WTC11 (cell line): ENCODE measurements around the gene MRPL10. TPM values are rescaled to one million over a fixed set of nuclear protein-coding genes. Genes with fewer than 3 reads are reported as not detected.

Experiments used
- ATAC-seq: fragments of 200-7000 bp; cut with Tn5 transposase; 2 replicates; pipeline ENCODE4 v1.10.0; 2021; ENCODE audit warnings: mild to moderate bottlenecking, moderate library complexity
- CTCF ChIA-PET: fragments of 300-600 bp; sonication (Branson Sonifier 250); formaldehyde crosslinking; loops from one replicate; lab custom pipeline; 2021; ENCODE audit warnings: antibody characterized with exemption; lab: Charles Lee
- POLR2A ChIA-PET: fragments of 350-600 bp; sonication (Branson Sonifier 250); formaldehyde crosslinking; loops from one replicate; lab custom pipeline; 2021; ENCODE audit warnings: antibody characterized with exemption; lab: Charles Lee
- DNase-seq: peaks from one replicate; pipeline ENCODE4 v3.0.0; 2021; ENCODE audit warnings: low spot score
- H3K27ac Mint-ChIP-seq: 2 replicates; pipeline ENCODE4 v1.8.0; 2021; ENCODE audit warnings: mixed read lengths
- H3K27me3 Mint-ChIP-seq: 2 replicates; pipeline ENCODE4 v1.8.0; 2021; ENCODE audit warnings: low read depth, mild to moderate bottlenecking, moderate library complexity, mixed read lengths
- H3K36me3 Mint-ChIP-seq: 2 replicates; pipeline ENCODE4 v1.8.0; 2021; ENCODE audit warnings: mixed read lengths
- H3K4me1 Mint-ChIP-seq: 2 replicates; pipeline ENCODE4 v1.8.0; 2022; ENCODE audit warnings: mixed read lengths
- H3K4me3 Mint-ChIP-seq: 2 replicates; pipeline ENCODE4 v1.8.0; 2021; ENCODE audit warnings: mild to moderate bottlenecking, moderate library complexity, mixed read lengths
- H3K9me3 Mint-ChIP-seq: 2 replicates; pipeline ENCODE4 v1.8.0; 2021; ENCODE audit warnings: mixed read lengths
- AFF4 ChIP-seq: sonication (generic); formaldehyde crosslinking; IDR thresholded peaks from 2 replicates; pipeline ENCODE4 v1.8.1; 2023; ENCODE audit warnings: mild to moderate bottlenecking, missing genetic modification reagents, borderline replicate concordance
- GRHL2 ChIP-seq: fragments of 250-450 bp; sonication (Bioruptor Pico); IDR thresholded peaks from 2 replicates; pipeline ENCODE4 v1.8.0; 2022; ENCODE audit warnings: mild to moderate bottlenecking, moderate library complexity; ENCODE audit not compliant: insufficient replicate concordance, severe bottlenecking
- GTF2I ChIP-seq: fragments of 250-450 bp; sonication (Bioruptor Pico); conservative IDR thresholded peaks from 2 replicates; pipeline ENCODE4 v1.4.0; 2021; ENCODE audit warnings: mild to moderate bottlenecking
- HMGXB4 ChIP-seq: sonication (generic); formaldehyde crosslinking; IDR thresholded peaks from 2 replicates; pipeline ENCODE4 v1.8.1; 2023; ENCODE audit warnings: mild to moderate bottlenecking, moderate library complexity, missing genetic modification reagents
- NFATC4 ChIP-seq: fragments of 250-450 bp; sonication (Bioruptor Pico); IDR thresholded peaks from 2 replicates; pipeline ENCODE4 v1.9.0; 2021; ENCODE audit warnings: mild to moderate bottlenecking
- NR2C2 ChIP-seq: sonication (generic); formaldehyde crosslinking; IDR thresholded peaks from 2 replicates; pipeline ENCODE4 v1.8.0; 2022; ENCODE audit warnings: mild to moderate bottlenecking, missing genetic modification reagents
- PRRX2 ChIP-seq: fragments of 250-450 bp; sonication (Bioruptor Pico); IDR thresholded peaks from 2 replicates; pipeline ENCODE4 v1.8.0; 2021; ENCODE audit warnings: mild to moderate bottlenecking
- RORB ChIP-seq: fragments of 250-450 bp; sonication (Bioruptor Pico); IDR thresholded peaks from 2 replicates; pipeline ENCODE4 v1.9.0; 2021; ENCODE audit warnings: mild to moderate bottlenecking
- SMAD4 ChIP-seq: sonication (generic); formaldehyde crosslinking; IDR thresholded peaks from 2 replicates; pipeline ENCODE4 v1.8.0; 2022; ENCODE audit warnings: mild to moderate bottlenecking, missing genetic modification reagents
- SOX15 ChIP-seq: fragments of 250-450 bp; sonication (Bioruptor Pico); IDR thresholded peaks from 2 replicates; pipeline ENCODE4 v1.9.0; 2021; ENCODE audit warnings: mild to moderate bottlenecking
- TEAD4 ChIP-seq: sonication (generic); formaldehyde crosslinking; IDR thresholded peaks from 2 replicates; pipeline ENCODE4 v1.8.0; 2022; ENCODE audit warnings: mild to moderate bottlenecking, missing genetic modification reagents
- TP53 ChIP-seq: sonication (generic); formaldehyde crosslinking; IDR thresholded peaks from 2 replicates; pipeline ENCODE4 v1.8.1; 2023; ENCODE audit warnings: mild to moderate bottlenecking, missing genetic modification reagents
- ZNF121 ChIP-seq: sonication (generic); formaldehyde crosslinking; IDR thresholded peaks from 2 replicates; pipeline ENCODE4 v1.8.0; 2023; ENCODE audit warnings: missing genetic modification reagents
- ZNF138 ChIP-seq: sonication (generic); formaldehyde crosslinking; conservative IDR thresholded peaks from 2 replicates; pipeline ENCODE4 v1.8.1; 2022; ENCODE audit warnings: mild to moderate bottlenecking, moderate library complexity, missing genetic modification reagents
- ZNF219 ChIP-seq: sonication (generic); formaldehyde crosslinking; IDR thresholded peaks from 2 replicates; pipeline ENCODE4 v1.8.0; 2023; ENCODE audit warnings: missing genetic modification reagents, mild to moderate bottlenecking, borderline replicate concordance
- ZNF232 ChIP-seq: sonication (generic); formaldehyde crosslinking; IDR thresholded peaks from 2 replicates; pipeline ENCODE4 v1.8.0; 2022; ENCODE audit warnings: mild to moderate bottlenecking, missing genetic modification reagents
- ZNF281 ChIP-seq: sonication (generic); formaldehyde crosslinking; IDR thresholded peaks from 2 replicates; pipeline ENCODE4 v1.8.0; 2023; ENCODE audit warnings: mild to moderate bottlenecking, missing genetic modification reagents
- ZNF671 ChIP-seq: fragments of 250-450 bp; sonication (Bioruptor Pico); IDR thresholded peaks from 2 replicates; pipeline ENCODE4 v1.8.0; 2021; ENCODE audit warnings: mild to moderate bottlenecking
- total RNA-seq: library from RNA; stranded (reverse); gene quantifications from 3 replicates; pipeline ENCODE4 v1.2.3, GENCODE V29; 2021
- TF ChIP-seq, protein P1 (sequence below): sonication (generic); formaldehyde crosslinking; IDR thresholded peaks from 2 replicates; pipeline ENCODE4 v1.8.1; 2022; ENCODE audit warnings: low read depth, missing genetic modification reagents, borderline replicate concordance
- TF ChIP-seq, protein P2 (sequence below): sonication (generic); formaldehyde crosslinking; conservative IDR thresholded peaks from 2 replicates; pipeline ENCODE4 v1.8.1; 2022; ENCODE audit warnings: mild to moderate bottlenecking, missing genetic modification reagents
- TF ChIP-seq, protein P3 (sequence below): sonication (generic); formaldehyde crosslinking; IDR thresholded peaks from 2 replicates; pipeline ENCODE4 v1.8.0; 2022; ENCODE audit warnings: mild to moderate bottlenecking, missing genetic modification reagents
- TF ChIP-seq, protein P4 (sequence below): fragments of 250-450 bp; sonication (Bioruptor Pico); IDR thresholded peaks from 2 replicates; pipeline ENCODE4 v1.9.0; 2021; ENCODE audit warnings: moderate library complexity, mild to moderate bottlenecking, inconsistent platforms, borderline replicate concordance

MRPL10 gene
- total RNA-seq, 1 experiment from 2014 or later: 80.1 TPM

GRCh38 chr17:47781397-47781796, 49.9 kb downstream of the MRPL10 start:
- no peaks in the 10 kb centered on the region for H3K9me3 Mint-ChIP-seq
- CTCF ChIA-PET: interaction anchor here (1.6 kb wide), 1 partner anchor 9 kb away, joined by 6 read pairs; no protein-coding TSS in a partner anchor
- H3K27me3 Mint-ChIP-seq: peaks cover 24% of the 10 kb centered on the region

GRCh38 chr17:47778184-47778635, 53.1 kb downstream of the MRPL10 start:
- CTCF ChIA-PET: no interaction called here
- no peak for ATAC-seq

More at GRCh38 chr17:47781397-47781796, 49.9 kb downstream of the MRPL10 start:
- POLR2A ChIA-PET: no interaction called here
- Mint-ChIP-seq H3K36me3 (no peaks in the 10 kb centered on the region), H3K4me3 (no peak overlapping the region), H3K27ac (no peak overlapping the region), H3K4me1 (no peaks in the 10 kb centered on the region)
- no peak for ATAC-seq
- DNase-seq: no peak
- TF ChIP-seq ZNF138 (no peak), ZNF232 (no peak), GTF2I (CRISPR knock-in tag) (no peak)
- TF ChIP-seq, all 79 proteins: peak for 0

More at GRCh38 chr17:47778184-47778635, 53.1 kb downstream of the MRPL10 start:
- POLR2A ChIA-PET: interaction anchor here (0.6 kb wide), 1 partner anchor 113 kb away, joined by 3 read pairs; no protein-coding TSS in a partner anchor
- peaks cover 2% of the 10 kb centered on the region; the same call in 1 of the 2 replicates for H3K9me3 Mint-ChIP-seq
- peak; percentile 19 for DNase-seq
- H3K4me1 Mint-ChIP-seq: no peaks in the 10 kb centered on the region
- TF ChIP-seq PRRX2 (CRISPR knock-in tag) (no peak), TP53 (CRISPR knock-in tag) (no peak), ZNF121 (no peak), GRHL2 (no peak), NR2C2 (CRISPR knock-in tag) (no peak), SMAD4 (CRISPR knock-in tag) (no peak), AFF4 (CRISPR knock-in tag) (no peak), ZNF219 (CRISPR knock-in tag) (no peak), TEAD4 (CRISPR knock-in tag) (no peak), HMGXB4 (no peak), SOX15 (CRISPR knock-in tag) (no peak), GTF2I (CRISPR knock-in tag) (no peak), ZNF281 (CRISPR knock-in tag) (no peak), ZNF671 (CRISPR knock-in tag) (no peak), NFATC4 (CRISPR knock-in tag) (no peak), RORB (CRISPR knock-in tag) (no peak)
- TF ChIP-seq, protein P1, sequence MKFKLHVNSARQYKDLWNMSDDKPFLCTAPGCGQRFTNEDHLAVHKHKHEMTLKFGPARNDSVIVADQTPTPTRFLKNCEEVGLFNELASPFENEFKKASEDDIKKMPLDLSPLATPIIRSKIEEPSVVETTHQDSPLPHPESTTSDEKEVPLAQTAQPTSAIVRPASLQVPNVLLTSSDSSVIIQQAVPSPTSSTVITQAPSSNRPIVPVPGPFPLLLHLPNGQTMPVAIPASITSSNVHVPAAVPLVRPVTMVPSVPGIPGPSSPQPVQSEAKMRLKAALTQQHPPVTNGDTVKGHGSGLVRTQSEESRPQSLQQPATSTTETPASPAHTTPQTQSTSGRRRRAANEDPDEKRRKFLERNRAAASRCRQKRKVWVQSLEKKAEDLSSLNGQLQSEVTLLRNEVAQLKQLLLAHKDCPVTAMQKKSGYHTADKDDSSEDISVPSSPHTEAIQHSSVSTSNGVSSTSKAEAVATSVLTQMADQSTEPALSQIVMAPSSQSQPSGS: no peak
- TF ChIP-seq, protein P2, sequence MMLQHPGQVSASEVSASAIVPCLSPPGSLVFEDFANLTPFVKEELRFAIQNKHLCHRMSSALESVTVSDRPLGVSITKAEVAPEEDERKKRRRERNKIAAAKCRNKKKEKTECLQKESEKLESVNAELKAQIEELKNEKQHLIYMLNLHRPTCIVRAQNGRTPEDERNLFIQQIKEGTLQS (CRISPR knock-in tag): no peak
- TF ChIP-seq, protein P3, sequence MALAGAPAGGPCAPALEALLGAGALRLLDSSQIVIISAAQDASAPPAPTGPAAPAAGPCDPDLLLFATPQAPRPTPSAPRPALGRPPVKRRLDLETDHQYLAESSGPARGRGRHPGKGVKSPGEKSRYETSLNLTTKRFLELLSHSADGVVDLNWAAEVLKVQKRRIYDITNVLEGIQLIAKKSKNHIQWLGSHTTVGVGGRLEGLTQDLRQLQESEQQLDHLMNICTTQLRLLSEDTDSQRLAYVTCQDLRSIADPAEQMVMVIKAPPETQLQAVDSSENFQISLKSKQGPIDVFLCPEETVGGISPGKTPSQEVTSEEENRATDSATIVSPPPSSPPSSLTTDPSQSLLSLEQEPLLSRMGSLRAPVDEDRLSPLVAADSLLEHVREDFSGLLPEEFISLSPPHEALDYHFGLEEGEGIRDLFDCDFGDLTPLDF: no peak
- TF ChIP-seq, protein P4, sequence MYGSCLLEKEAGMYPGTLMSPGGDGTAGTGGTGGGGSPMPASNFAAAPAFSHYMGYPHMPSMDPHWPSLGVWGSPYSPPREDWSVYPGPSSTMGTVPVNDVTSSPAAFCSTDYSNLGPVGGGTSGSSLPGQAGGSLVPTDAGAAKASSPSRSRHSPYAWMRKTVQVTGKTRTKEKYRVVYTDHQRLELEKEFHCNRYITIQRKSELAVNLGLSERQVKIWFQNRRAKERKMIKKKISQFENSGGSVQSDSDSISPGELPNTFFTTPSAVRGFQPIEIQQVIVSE (CRISPR knock-in tag): no peak
- no peak overlapping the region for H3K27ac Mint-ChIP-seq
- no peaks in the 10 kb centered on the region for H3K36me3 Mint-ChIP-seq
- H3K4me3 Mint-ChIP-seq: no peak overlapping the region
- H3K27me3 Mint-ChIP-seq: peaks cover 39% of the 10 kb centered on the region
